GM19438 (cell line): ENCODE measurements around the gene PSMD13.

Experiments
- ATAC-seq: cut with Tn5 transposase; IDR thresholded peaks from one replicate; pipeline ENCODE4 v1.9.1; 2021; ENCODE audit warnings: low read depth; ENCODE audit not compliant: unreplicated experiment

Gene PSMD13

GRCh38 chr11:296171-297050 is 59.6 kb downstream of the PSMD13 start:
- ATAC-seq: no peak

DNA sequence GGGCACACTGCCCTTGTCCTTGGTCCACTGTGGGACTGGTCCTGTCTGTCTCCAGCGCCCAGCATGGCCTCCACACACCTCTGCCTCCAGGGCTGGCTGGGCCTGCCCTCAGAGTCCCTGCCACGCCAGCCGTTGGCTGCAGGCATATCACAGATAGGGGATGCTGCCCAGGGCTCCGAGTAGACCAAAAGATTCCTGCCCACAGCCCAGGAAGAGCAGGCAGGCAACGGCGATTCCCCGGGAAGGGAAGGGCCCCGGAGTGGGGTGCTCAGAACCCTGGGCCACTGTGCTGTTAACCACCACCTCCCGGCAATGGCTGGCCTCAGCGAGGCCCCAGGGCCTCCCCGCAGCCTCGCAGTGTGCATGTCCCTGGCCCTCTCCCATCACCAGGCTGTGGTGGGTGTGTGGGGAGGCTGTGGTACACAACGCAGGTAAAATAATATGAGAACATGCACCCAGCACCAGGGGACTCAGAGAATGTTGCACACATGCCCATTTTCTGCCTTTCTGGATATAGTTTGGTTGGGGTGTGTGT is 60.3 kb downstream of the PSMD13 start:
- ATAC-seq: no peak

DNA sequence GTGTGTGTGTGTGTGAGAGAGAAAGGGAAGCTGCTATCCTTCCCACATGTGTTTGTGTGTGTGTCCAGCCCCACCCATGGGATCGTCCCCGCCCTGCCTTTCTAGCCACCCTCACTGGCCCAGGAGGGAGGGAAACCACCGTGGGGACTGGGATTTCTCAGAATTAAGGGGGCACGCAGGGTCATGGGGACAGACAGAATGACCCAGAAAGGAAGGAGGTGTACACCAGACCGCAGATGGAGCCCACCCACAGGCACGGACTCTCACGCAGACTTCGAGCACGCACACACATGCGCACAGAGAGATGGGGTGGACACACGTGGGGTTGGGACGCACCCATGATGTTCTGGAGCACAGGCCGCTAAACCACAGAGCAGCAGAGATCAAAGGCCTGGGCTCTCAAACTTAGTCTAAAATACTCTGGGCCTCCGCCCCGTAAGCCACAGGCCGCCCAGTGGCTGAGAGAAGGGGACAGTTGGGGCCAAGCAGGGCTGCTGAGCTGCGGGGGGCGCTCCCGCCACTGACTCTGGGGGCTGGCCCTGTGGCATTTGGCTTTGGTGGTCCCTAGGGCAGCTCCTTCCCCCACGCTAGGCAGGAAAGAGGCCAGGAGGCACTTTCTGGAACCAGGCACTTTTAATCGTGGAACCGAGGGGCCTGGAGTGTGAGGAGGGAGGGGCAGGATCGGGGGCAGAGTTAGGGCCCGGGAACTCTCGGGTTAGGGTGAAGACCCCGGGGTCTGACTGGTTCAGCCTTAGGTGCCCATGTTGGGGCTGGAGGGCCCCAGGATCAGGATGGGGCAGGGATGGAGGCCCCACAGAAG is 61.0 kb downstream of the PSMD13 start:
- ATAC-seq: no peak

DNA sequence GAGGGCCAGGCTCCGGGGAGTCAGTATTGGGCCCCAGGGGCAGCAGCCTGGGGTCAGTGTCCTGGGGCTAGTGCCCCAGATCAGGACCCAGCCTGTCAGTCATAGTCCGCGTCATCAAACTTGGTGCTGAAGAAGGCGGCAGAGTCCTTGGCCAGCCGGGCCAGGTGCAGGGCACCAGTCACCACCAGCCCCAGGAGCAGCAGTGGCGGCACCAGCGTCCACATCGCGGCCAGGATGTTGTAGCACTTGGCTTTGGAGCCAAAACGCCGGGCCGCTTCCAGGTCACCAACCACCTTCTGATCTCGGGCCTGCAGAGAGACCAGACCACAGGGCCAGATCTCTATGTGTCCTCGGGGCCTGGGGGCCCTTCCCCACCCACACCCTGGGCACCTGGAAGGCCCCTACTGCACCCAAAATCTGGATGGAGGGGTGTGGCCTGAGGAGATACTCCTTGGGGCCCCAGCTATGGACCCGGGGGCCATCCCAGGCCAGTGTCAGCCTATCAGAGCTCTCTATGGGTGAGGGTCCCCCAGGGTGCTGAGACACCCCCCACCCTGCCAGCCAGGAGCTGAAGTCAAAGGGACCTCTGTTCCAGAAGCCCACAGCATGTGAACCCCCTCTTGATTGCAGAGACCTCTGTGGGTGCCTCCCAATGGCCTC is 61.8 kb downstream of the PSMD13 start:
- ATAC-seq: no peak

DNA sequence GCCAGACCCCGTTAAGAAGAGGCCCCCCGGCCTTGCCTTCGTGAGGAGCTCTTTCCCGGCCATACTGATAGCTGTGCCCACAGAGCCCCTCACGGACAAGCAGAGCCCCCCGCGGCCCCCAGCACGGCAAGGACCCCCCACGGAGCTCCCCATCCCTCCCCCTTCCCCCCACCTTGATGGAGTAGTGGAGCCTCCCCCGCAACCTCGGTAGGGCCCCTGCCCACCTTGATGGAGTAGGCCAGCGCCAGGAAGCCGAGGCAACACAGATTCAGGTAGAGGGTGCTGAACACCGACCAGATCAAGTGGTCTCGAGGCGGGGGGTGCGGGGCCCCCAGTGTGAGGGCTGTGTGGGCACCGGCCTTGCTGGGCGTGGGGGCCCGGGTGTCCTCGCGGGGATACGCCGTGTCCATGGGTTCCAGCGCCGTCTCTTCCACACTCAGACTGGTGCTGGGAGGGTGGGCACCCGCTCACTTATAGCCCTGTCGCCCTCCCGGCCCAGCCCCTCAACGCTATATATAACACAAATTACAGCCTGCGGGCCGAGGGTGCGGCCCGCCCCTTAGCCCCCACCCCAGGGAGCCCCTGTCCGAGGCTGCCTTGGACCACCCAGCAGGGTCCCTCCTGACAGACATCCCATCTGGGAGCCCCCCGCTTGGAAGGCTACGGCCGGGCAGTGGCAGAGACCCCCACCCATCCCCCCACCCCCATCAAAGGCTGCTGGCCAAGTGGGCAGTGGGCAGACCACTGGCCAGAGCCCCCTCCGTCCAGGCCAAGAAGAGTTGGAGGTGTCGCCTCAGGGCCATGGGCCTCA is 62.5 kb downstream of the PSMD13 start, which contains the start of gene IFITM5:
Gene IFITM5, minus strand, starts transcription at position 446 of the 811 bp plus-strand sequence. Its CDS starts 36 bp downstream, at position 410.
- ATAC-seq: no peak

- ATAC-seq: no peak
Measured at GRCh38 chr11:299951-300735, 63.4 kb downstream of the PSMD13 start.
